Measurements from ENCODE around the gene BPIFA2. TPM values are rescaled to one million over a fixed set of nuclear protein-coding genes. Genes with fewer than 3 reads are reported as not detected.

Gene BPIFA2
- total RNA-seq, 1 experiment from 2014 or later = not detected

GRCh38 chr20:33172781-33173180 lies 4.8 kb downstream of the BPIFA2 start:
- H3K9me3 Mint-ChIP-seq = peaks cover 25 to 32% of the 10 kb centered on the region in 2 experiments
- Histone ChIP-seq H3K4me1 (ENCODE audit: insufficient read depth, low read length) (no peaks in the 10 kb centered on the region), H3K4me2 (ENCODE audit: insufficient read depth, insufficient read length, low read length) (no peak overlapping the region), H2BK120ac (ENCODE audit: low read depth, low read length, poor library complexity, severe bottlenecking) (no peak overlapping the region), H2BK15ac (ENCODE audit: low read depth, low read length) (no peak overlapping the region), H3T11ph (ENCODE audit: low read length) (no peak overlapping the region), H2BK5ac (ENCODE audit: insufficient read length, low read length) (no peak overlapping the region), H3K9ac (ENCODE audit: extremely low read depth, insufficient read length, low read length) (no peak overlapping the region), H3K14ac (ENCODE audit: insufficient read depth, low read length) (no peak overlapping the region), H3K9me3 (ENCODE audit: control insufficient read depth, low read depth, low read length) (no peaks in the 10 kb centered on the region), H2AFZ (ENCODE audit: low read length) (no peak overlapping the region), H2BK20ac (ENCODE audit: low read depth, low read length, poor library complexity, severe bottlenecking) (no peak overlapping the region), H4K5ac (ENCODE audit: insufficient read length, low read depth, low read length) (no peak overlapping the region), H3K4ac (ENCODE audit: low read depth, low read length) (no peak overlapping the region), H3K79me2 (ENCODE audit: insufficient read depth, low read length) (no peaks in the 10 kb centered on the region), H4K91ac (ENCODE audit: insufficient read length, low read depth, low read length) (no peak overlapping the region), H3K18ac (ENCODE audit: insufficient read length, low read depth, low read length) (no peak overlapping the region), H4K20me1 (ENCODE audit: control insufficient read depth, insufficient read depth, insufficient read length) (no peaks in the 10 kb centered on the region), H2AK5ac (ENCODE audit: insufficient read length, low read length) (no peak overlapping the region), H2BK12ac (ENCODE audit: insufficient read length, low read depth, low read length) (no peak overlapping the region), H4K8ac (replicated peaks; ENCODE audit: insufficient read length, low read depth, low read length) (no peak overlapping the region), H3K56ac (ENCODE audit: insufficient read length, low read depth, low read length) (no peak overlapping the region), H3K23me2 (ENCODE audit: insufficient read length, low read depth, low read length, poor library complexity, severe bottlenecking) (no peaks in the 10 kb centered on the region), H3K23ac (ENCODE audit: insufficient read length, low read depth, low read length) (no peak overlapping the region), H3K27me3 (ENCODE audit: insufficient read depth, low read length) (no peaks in the 10 kb centered on the region), H3K79me1 (ENCODE audit: insufficient read depth, low read depth, low read length, poor library complexity, severe bottlenecking) (no peaks in the 10 kb centered on the region), H3K27ac (ENCODE audit: insufficient read length, low read depth, low read length) (no peak overlapping the region)
- H3K27ac Mint-ChIP-seq = no peak overlapping the region
- no peak overlapping the region for H3K4me3 Mint-ChIP-seq
- no peak for DNase-seq
- peaks cover 9% of the 10 kb centered on the region for H3K27me3 Mint-ChIP-seq (ENCODE audit: low read depth)
- WGBS (ENCODE audit: extremely low coverage, insufficient read length, low lambda C conversion rate) = no CpG with 5 or more reads among the region's 7 CpGs
- H3K36me3 Mint-ChIP-seq (ENCODE audit: insufficient read depth in 1 of 3, low read depth in 3 of 3) = peaks cover 1 to 8% (median 7%) of the 10 kb centered on the region in 3 experiments; a peak in 5 of 7 replicates
- TF ChIP-seq, protein P1, sequence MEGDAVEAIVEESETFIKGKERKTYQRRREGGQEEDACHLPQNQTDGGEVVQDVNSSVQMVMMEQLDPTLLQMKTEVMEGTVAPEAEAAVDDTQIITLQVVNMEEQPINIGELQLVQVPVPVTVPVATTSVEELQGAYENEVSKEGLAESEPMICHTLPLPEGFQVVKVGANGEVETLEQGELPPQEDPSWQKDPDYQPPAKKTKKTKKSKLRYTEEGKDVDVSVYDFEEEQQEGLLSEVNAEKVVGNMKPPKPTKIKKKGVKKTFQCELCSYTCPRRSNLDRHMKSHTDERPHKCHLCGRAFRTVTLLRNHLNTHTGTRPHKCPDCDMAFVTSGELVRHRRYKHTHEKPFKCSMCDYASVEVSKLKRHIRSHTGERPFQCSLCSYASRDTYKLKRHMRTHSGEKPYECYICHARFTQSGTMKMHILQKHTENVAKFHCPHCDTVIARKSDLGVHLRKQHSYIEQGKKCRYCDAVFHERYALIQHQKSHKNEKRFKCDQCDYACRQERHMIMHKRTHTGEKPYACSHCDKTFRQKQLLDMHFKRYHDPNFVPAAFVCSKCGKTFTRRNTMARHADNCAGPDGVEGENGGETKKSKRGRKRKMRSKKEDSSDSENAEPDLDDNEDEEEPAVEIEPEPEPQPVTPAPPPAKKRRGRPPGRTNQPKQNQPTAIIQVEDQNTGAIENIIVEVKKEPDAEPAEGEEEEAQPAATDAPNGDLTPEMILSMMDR (conservative IDR thresholded peaks at IDR 0.05) = no peak
- peaks cover 13% of the 10 kb centered on the region in 2 experiments for H3K4me1 Mint-ChIP-seq
